HepG2 (cell line): ENCODE measurements around the gene SLIT3.

Source experiments
- CTCF ChIP-seq: sonication (generic); formaldehyde crosslinking; IDR thresholded peaks from 2 replicates; pipeline ENCODE4 v1.5.0; 2020; ENCODE audit warnings: mild to moderate bottlenecking, missing genetic modification reagents, moderate library complexity
- GABPA ChIP-seq, 2 experiments: IDR thresholded peaks; 2 replicates each; pipeline ENCODE4 v1.6.1; 2011 to 2016; ENCODE audit warnings: low read depth in 2 of 2, low read length in 1 of 2, missing biosample characterization in 1 of 2, missing genetic modification characterization in 1 of 2
- NFRKB ChIP-seq: fragments of 450-650 bp; IDR thresholded peaks from 2 replicates; pipeline ENCODE4 v1.6.1; 2017
- POLR2A ChIP-seq, 2 experiments: IDR thresholded peaks; 2 replicates each; pipeline ENCODE4 v1.6.1; 2011; ENCODE audit warnings: low read depth in 2 of 2, low read length in 2 of 2, mild to moderate bottlenecking in 1 of 2, moderate library complexity in 1 of 2; ENCODE audit not compliant: insufficient read depth in 1 of 2
- POLR2AphosphoS5 ChIP-seq: IDR thresholded peaks from 2 replicates; pipeline ENCODE4 v1.6.1; 2012; ENCODE audit warnings: low read depth, low read length
- SMAD3 ChIP-seq: sonication (generic); formaldehyde crosslinking; IDR thresholded peaks from 2 replicates; pipeline ENCODE4 v1.4.0; 2020; ENCODE audit warnings: missing genetic modification reagents
- SUZ12 ChIP-seq: fragments of 150-350 bp; IDR thresholded peaks from 2 replicates; pipeline ENCODE4 v1.6.1; 2014; ENCODE audit warnings: low read depth, low read length
- USF2 ChIP-seq, 2 experiments: sonication (generic) in 1 of 2; formaldehyde crosslinking in 1 of 2; IDR thresholded peaks; 2 replicates each; pipeline versions ENCODE4 v1.5.1 to v1.6.1; 2011 to 2020; ENCODE audit warnings: borderline replicate concordance in 1 of 2, low read depth in 1 of 2, low read length in 1 of 2, mild to moderate bottlenecking in 1 of 2, missing genetic modification reagents in 1 of 2, moderate library complexity in 1 of 2
- ZNF460 ChIP-seq: sonication (generic); formaldehyde crosslinking; IDR thresholded peaks from 2 replicates; pipeline ENCODE4 v1.5.1; 2020; ENCODE audit warnings: missing genetic modification reagents, mild to moderate bottlenecking, borderline replicate concordance
- ZNF530 ChIP-seq: sonication (generic); formaldehyde crosslinking; IDR thresholded peaks from 2 replicates; pipeline ENCODE4 v1.5.0; 2020; ENCODE audit warnings: low read depth, mild to moderate bottlenecking, missing genetic modification reagents
- ZNF552 ChIP-seq: sonication (generic); formaldehyde crosslinking; IDR thresholded peaks from 2 replicates; pipeline ENCODE4 v1.9.0; 2022; ENCODE audit warnings: missing genetic modification reagents, mild to moderate bottlenecking, borderline replicate concordance
- ZNF644 ChIP-seq: IDR thresholded peaks from 2 replicates; pipeline ENCODE4 v1.6.1; 2016; ENCODE audit warnings: low read depth
- TF ChIP-seq, protein P1 (sequence below): sonication (generic); formaldehyde crosslinking; IDR thresholded peaks from 2 replicates; pipeline ENCODE4 v1.4.0; 2020; ENCODE audit warnings: low read depth, missing genetic modification reagents

DNA sequence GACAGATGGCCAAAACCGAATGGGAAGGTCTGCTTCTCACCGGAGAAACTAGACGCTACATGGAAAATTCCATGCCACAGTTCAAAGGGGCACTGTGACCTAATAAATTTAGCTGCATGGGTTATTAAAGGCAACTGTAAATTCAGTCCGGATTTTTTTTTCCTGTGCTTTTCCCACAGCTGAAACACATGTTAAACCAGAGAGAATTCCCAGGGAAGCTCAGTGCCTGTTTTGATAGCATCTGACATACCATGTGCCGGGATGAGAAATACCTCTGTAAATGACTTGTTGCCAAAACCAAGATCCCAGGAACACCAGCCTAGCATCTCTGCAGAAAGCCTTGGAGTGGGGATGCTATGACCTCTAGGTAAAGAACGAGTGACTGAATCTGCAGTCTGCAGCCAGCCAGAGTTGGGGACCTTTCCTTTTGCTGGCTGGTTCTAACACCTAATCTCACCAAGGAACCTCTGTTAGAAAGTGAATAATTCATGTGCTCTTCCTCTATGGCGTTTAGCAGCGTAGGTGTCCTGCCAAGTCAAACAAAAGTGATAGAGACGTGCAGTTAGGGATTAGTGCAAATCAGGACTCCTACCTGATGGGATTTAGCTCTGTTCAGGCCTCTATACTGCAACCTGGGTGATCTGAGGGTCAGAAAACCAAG is 77.9 kb downstream of the SLIT3 start:
- TF ChIP-seq CTCF = no peak
- TF ChIP-seq GABPA (IDR thresholded peaks at IDR 0.05; ENCODE audit: low read depth, low read length) = no peak
- TF ChIP-seq GABPA (CRISPR knock-in tag; IDR thresholded peaks at IDR 0.05; ENCODE audit: low read depth) = no peak
- no peak for TF ChIP-seq ZNF460 (CRISPR knock-in tag)
- TF ChIP-seq USF2 (IDR thresholded peaks at IDR 0.05; ENCODE audit: low read depth, low read length) = no peak
- no peak for TF ChIP-seq USF2 (CRISPR knock-in tag; IDR thresholded peaks at IDR 0.05; ENCODE audit: borderline replicate concordance)
- no peak for TF ChIP-seq POLR2A (IDR thresholded peaks at IDR 0.05; ENCODE audit: insufficient read depth in 1 of 2, low read depth in 2 of 2, low read length in 2 of 2)
- no peak for TF ChIP-seq SUZ12
- TF ChIP-seq SMAD3 (CRISPR knock-in tag) = no peak
- TF ChIP-seq ZNF530 = no peak
- TF ChIP-seq, protein P1, sequence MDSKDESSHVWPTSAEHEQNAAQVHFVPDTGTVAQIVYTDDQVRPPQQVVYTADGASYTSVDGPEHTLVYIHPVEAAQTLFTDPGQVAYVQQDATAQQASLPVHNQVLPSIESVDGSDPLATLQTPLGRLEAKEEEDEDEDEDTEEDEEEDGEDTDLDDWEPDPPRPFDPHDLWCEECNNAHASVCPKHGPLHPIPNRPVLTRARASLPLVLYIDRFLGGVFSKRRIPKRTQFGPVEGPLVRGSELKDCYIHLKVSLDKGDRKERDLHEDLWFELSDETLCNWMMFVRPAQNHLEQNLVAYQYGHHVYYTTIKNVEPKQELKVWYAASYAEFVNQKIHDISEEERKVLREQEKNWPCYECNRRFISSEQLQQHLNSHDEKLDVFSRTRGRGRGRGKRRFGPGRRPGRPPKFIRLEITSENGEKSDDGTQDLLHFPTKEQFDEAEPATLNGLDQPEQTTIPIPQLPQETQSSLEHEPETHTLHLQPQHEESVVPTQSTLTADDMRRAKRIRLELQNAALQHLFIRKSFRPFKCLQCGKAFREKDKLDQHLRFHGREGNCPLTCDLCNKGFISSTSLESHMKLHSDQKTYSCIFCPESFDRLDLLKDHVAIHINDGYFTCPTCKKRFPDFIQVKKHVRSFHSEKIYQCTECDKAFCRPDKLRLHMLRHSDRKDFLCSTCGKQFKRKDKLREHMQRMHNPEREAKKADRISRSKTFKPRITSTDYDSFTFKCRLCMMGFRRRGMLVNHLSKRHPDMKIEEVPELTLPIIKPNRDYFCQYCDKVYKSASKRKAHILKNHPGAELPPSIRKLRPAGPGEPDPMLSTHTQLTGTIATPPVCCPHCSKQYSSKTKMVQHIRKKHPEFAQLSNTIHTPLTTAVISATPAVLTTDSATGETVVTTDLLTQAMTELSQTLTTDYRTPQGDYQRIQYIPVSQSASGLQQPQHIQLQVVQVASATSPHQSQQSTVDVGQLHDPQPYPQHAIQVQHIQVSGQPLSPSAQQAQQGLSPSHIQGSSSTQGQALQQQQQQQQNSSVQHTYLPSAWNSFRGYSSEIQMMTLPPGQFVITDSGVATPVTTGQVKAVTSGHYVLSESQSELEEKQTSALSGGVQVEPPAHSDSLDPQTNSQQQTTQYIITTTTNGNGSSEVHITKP (CRISPR knock-in tag) = no peak
- TF ChIP-seq ZNF552 (CRISPR knock-in tag) = no peak
- TF ChIP-seq NFRKB = no peak
- no peak for TF ChIP-seq ZNF644
- TF ChIP-seq POLR2AphosphoS5 = no peak
